Measurements from ENCODE around the gene MGAT5.

MGAT5 gene

GRCh38 chr2:134441153-134441863 is 187.4 kb downstream of the MGAT5 start:
- Mint-ChIP-seq H3K9me3 (no peaks in the 10 kb centered on the region), H3K27ac (no peak overlapping the region), H3K4me3 (no peak overlapping the region), H3K4me1 (no peaks in the 10 kb centered on the region), H3K27me3 (no peaks in the 10 kb centered on the region)
- ATAC-seq = no peak
- DNase-seq = no peak

GRCh38 chr2:134443814-134444480 is 190.1 kb downstream of the MGAT5 start:
- Mint-ChIP-seq H3K4me1 (no peaks in the 10 kb centered on the region), H3K27me3 (no peaks in the 10 kb centered on the region), H3K27ac (no peak overlapping the region), H3K4me3 (no peak overlapping the region), H3K9me3 (no peaks in the 10 kb centered on the region)
- ATAC-seq = no peak
- no peak for DNase-seq

DNA sequence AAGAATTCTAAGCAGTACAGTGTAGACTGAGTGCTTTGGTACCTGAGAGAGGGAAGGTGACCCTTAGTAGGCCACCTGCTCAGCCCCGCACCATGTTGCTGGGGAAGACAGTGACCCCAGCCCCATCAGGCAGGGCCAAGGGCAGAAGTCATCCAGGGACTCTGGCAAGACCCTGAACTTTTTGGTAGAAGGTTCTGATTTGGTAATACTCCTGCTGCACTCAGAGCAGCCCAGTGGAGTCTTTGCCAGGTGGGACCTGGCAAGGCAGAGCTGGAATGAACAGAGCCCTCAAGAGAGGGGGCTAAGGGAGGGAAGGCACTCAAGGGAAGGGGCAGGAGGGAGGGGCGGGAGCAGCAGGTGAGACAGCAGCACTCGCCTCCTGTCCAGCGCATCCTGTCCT is 191.2 kb downstream of the MGAT5 start:
- ATAC-seq (no peak), DNase-seq (no peak)
- Mint-ChIP-seq H3K4me1 (no peaks in the 10 kb centered on the region), H3K9me3 (no peaks in the 10 kb centered on the region), H3K27ac (peak overlapping the region in 1 of 2 donors; percentile 42), H3K27me3 (no peaks in the 10 kb centered on the region), H3K4me3 (no peak overlapping the region)

DNA sequence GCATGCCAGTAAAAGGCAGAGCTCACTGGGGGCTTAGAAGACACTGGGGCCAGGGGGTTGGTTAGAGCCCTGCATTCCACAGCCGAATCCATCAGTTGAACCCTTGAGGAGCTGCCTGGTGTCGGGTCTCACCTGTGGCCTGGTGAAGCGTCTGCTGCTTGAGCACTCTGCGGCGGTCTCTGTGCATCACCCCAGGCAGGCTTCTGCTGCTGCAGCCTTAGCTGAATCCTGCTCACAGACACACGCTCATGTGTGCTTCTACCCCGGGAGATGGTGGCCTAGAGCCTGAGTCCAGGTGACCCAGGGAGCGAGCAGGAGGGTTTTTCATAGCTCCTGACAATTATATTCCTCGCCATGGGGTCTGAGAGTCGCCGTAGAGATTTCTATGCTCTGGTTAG is 192.1 kb downstream of the MGAT5 start:
- Mint-ChIP-seq H3K4me1 (no peaks in the 10 kb centered on the region), H3K27me3 (no peaks in the 10 kb centered on the region), H3K9me3 (no peaks in the 10 kb centered on the region), H3K4me3 (no peak overlapping the region), H3K27ac (peak overlapping the region in 1 of 2 donors; percentile 48)
- DNase-seq (no peak), ATAC-seq (no peak)

- DNase-seq = no peak
- H3K4me3 Mint-ChIP-seq = no peak overlapping the region
- H3K9me3 Mint-ChIP-seq = no peaks in the 10 kb centered on the region
- ATAC-seq = no peak
- H3K27me3 Mint-ChIP-seq = no peaks in the 10 kb centered on the region
- H3K27ac Mint-ChIP-seq = peak overlapping the region; percentile 20 to 48
- H3K4me1 Mint-ChIP-seq = no peaks in the 10 kb centered on the region
These were observed 192.6 kb downstream of the MGAT5 start for GRCh38 chr2:134446383-134447017.

- Mint-ChIP-seq H3K4me3 (no peak overlapping the region), H3K27me3 (no peaks in the 10 kb centered on the region), H3K4me1 (peaks cover 5% of the 10 kb centered on the region), H3K27ac (no peak overlapping the region), H3K9me3 (no peaks in the 10 kb centered on the region)
- DNase-seq (no peak), ATAC-seq (no peak)
These were observed 193.8 kb downstream of the MGAT5 start for GRCh38 chr2:134447669-134448068.

DNA sequence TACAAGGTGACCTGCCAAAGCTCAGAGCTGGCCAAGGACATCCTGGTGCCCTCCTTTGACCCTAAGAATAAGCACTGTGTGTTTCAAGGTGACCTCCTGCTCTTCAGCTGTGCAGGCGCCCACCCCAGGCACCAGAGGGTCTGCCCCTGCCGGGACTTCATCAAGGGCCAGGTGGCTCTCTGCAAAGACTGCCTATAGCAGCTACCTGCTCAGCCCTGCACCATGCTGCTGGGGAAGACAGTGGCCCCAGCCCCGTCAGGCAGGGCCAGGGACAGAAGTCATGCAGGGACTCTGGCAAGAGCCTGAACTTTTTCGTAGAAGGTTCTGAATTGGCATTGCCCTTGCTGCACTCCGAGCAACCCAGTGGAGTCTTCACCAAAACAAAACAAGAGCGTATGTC is 194.8 kb downstream of the MGAT5 start:
- ATAC-seq = no peak
- DNase-seq = no peak
- Mint-ChIP-seq H3K27ac (peak overlapping the region in 1 of 2 donors; percentile 79), H3K4me3 (no peak overlapping the region), H3K9me3 (no peaks in the 10 kb centered on the region), H3K27me3 (no peaks in the 10 kb centered on the region), H3K4me1 (peaks cover 5% of the 10 kb centered on the region)

DNA sequence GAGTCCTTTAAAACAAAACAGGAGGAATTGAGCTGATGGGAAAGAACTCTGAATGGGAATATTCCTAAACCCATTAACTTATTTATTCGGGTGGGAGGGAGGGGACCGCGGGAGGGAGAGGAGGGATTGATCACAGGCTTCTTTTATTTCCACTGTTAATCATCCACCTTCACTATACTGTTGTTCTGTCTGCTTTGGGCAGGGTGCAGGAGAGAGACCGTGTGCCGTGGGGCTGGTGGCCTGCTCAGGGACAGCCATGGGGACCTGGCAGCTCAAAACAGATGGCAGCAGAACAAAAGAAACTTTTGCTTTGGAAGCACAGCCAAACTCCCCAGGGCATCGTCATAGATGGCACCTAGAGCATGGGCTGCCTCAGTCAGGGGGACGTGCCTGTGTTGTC is 195.3 kb downstream of the MGAT5 start:
- no peak for ATAC-seq
- Mint-ChIP-seq H3K9me3 (no peaks in the 10 kb centered on the region), H3K27me3 (no peaks in the 10 kb centered on the region), H3K4me3 (no peak overlapping the region), H3K27ac (peak overlapping the region in 1 of 2 donors; percentile 79), H3K4me1 (peaks cover 5% of the 10 kb centered on the region)
- no peak for DNase-seq

DNA sequence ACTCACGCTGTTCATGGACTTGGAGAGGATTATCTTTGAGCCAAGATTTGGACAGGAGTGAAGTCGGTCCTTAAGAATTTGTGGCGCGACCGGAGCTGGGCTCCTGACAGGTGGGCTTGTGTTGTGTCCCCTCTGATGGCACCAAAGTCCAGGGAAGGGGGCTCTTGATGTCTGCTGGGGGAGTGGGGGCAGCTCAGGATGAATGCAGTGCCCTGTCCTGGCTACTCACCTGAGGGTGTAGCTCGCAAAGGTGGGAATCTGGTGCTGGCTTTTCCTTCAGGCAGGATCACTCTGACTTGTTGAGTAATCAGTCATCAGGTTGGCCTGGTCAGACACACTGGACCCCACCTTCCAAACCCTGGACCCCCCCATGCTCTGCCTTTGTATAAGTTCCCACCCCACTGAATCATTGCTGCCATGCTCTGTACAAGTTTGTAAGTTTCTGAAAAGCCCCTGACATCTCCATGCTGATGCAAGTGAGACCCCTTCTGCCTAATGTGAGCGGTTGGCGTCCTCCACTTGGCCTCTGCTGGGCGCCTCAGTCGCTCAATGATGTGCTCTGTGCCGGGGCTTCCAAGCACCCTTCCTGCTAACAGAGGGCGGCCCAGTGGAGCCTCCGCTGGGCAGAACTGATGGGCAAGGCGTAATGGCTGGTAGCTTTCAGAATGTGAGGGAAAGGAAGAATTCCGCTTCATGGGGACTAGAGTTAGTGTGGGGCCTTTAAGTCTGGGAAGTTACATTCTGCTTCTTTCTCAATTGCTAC is 196.1 kb downstream of the MGAT5 start:
- H3K27ac Mint-ChIP-seq = no peak overlapping the region
- ATAC-seq = no peak

DNA sequence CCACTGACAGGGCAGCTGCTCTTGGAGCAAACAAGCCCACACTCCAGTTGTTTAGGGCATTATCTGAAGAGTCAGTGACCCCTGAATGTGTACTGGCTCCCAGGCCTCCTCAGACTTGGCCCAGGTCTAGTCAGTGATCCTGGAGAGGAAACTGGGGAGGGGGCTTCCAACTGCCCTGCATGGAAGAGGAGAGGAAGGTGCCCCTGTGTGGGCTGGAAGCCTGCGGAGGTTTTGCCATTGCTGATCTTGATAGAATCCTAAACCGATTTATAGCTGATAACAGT is 197.4 kb downstream of the MGAT5 start:
- Mint-ChIP-seq H3K4me1 (peaks cover 5% of the 10 kb centered on the region), H3K27ac (no peak overlapping the region)

More for the DNA sequence above, 196.1 kb downstream of the MGAT5 start:
- H3K4me1 Mint-ChIP-seq = peaks cover 5% of the 10 kb centered on the region
- H3K4me3 Mint-ChIP-seq = no peak overlapping the region
- no peaks in the 10 kb centered on the region for H3K9me3 Mint-ChIP-seq
- H3K27me3 Mint-ChIP-seq = no peaks in the 10 kb centered on the region
- DNase-seq = no peak

GRCh38 chr2:134452042-134452733 is 198.3 kb downstream of the MGAT5 start:
- no peaks in the 10 kb centered on the region for H3K9me3 Mint-ChIP-seq
- peaks cover 5% of the 10 kb centered on the region for H3K4me1 Mint-ChIP-seq
- no peak overlapping the region for H3K4me3 Mint-ChIP-seq
- H3K27ac Mint-ChIP-seq = peak overlapping the region in 1 of 2 donors; percentile 76
- DNase-seq (no peak), ATAC-seq (no peak)
- H3K27me3 Mint-ChIP-seq = no peaks in the 10 kb centered on the region

More for the DNA sequence above, 197.4 kb downstream of the MGAT5 start:
- Mint-ChIP-seq H3K4me3 (no peak overlapping the region), H3K9me3 (no peaks in the 10 kb centered on the region), H3K27me3 (no peaks in the 10 kb centered on the region)
- ATAC-seq (no peak), DNase-seq (no peak)

GRCh38 chr2:134453476-134453875 is 199.6 kb downstream of the MGAT5 start:
- DNase-seq (no peak), ATAC-seq (no peak)
- Mint-ChIP-seq H3K4me3 (no peak overlapping the region), H3K27me3 (no peaks in the 10 kb centered on the region), H3K4me1 (peaks cover 5% of the 10 kb centered on the region), H3K9me3 (no peaks in the 10 kb centered on the region), H3K27ac (no peak overlapping the region)

DNA sequence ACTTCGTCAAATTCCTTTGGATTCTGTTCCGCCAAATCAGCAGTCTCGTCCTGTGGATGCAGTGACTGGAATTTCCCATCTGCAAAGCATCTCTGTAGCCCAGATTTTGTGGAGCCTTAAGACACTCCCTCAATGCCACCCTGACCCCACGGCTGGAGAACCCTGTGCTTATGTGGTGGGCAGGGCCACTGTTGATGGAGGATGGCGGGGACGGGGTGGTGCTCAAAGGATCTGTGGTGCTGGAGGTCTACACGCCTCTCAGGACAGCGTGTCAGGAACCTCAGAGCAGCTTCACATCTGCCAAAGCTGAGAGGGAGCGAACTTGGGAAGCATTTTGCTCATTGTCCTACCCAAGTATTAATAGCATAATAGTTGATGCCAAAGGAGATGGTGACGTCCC is 200.1 kb downstream of the MGAT5 start:
- DNase-seq (no peak), ATAC-seq (no peak)
- Mint-ChIP-seq H3K4me3 (no peak overlapping the region), H3K27me3 (no peaks in the 10 kb centered on the region), H3K27ac (no peak overlapping the region), H3K4me1 (peaks cover 5% of the 10 kb centered on the region), H3K9me3 (no peaks in the 10 kb centered on the region)

GRCh38 chr2:134454426-134454825 is 200.6 kb downstream of the MGAT5 start:
- Mint-ChIP-seq H3K9me3 (no peaks in the 10 kb centered on the region), H3K27me3 (no peaks in the 10 kb centered on the region), H3K4me3 (no peak overlapping the region), H3K4me1 (peaks cover 5% of the 10 kb centered on the region), H3K27ac (no peak overlapping the region)
- ATAC-seq (no peak), DNase-seq (no peak)

- no peak overlapping the region for H3K4me3 Mint-ChIP-seq
- no peaks in the 10 kb centered on the region for H3K9me3 Mint-ChIP-seq
- H3K27ac Mint-ChIP-seq = no peak overlapping the region
- DNase-seq = no peak
- H3K27me3 Mint-ChIP-seq = no peaks in the 10 kb centered on the region
- peaks cover 5% of the 10 kb centered on the region for H3K4me1 Mint-ChIP-seq
- no peak for ATAC-seq
These were observed 201.1 kb downstream of the MGAT5 start for GRCh38 chr2:134454931-134455330.

Data from stimulated activated naive CD8-positive, alpha-beta T cell treated with anti-CD3 and anti-CD28 coated beads, Interleukin-15, amount 100 ng/mL, for 72 hours (primary cell).